Epidermal melanocyte (primary cell): Measurements from ENCODE around the gene TNFRSF8.

Experiments
- DNase-seq: peaks from one replicate; pipeline ENCODE4 v3.0.0; 2011; ENCODE audit warnings: low spot score; ENCODE audit not compliant: insufficient read length

The TNFRSF8 gene

GRCh38 chr1:12172042-12172851 lies 109.1 kb downstream of the TNFRSF8 start:
- DNase-seq: no peak

- DNase-seq: no peak
Measured at GRCh38 chr1:12173041-12173509, 110.0 kb downstream of the TNFRSF8 start.

- DNase-seq: no peak
Measured at GRCh38 chr1:12173631-12174121, 110.6 kb downstream of the TNFRSF8 start.

- DNase-seq: no peak
Measured at GRCh38 chr1:12174924-12175810, 112.1 kb downstream of the TNFRSF8 start.

- no peak for DNase-seq
Measured at GRCh38 chr1:12176298-12177118, 113.4 kb downstream of the TNFRSF8 start.

GRCh38 chr1:12177156-12177998 lies 114.3 kb downstream of the TNFRSF8 start:
- no peak for DNase-seq

GRCh38 chr1:12177999-12178441 lies 114.9 kb downstream of the TNFRSF8 start:
- DNase-seq: no peak

GRCh38 chr1:12178511-12178910 lies 115.4 kb downstream of the TNFRSF8 start:
- DNase-seq: no peak

GRCh38 chr1:12179111-12179519 lies 116.0 kb downstream of the TNFRSF8 start:
- DNase-seq: no peak

GRCh38 chr1:12179676-12180075 lies 116.6 kb downstream of the TNFRSF8 start:
- DNase-seq: no peak

- DNase-seq: no peak
Measured at GRCh38 chr1:12180315-12180714, 117.2 kb downstream of the TNFRSF8 start.

- no peak for DNase-seq
Measured at GRCh38 chr1:12180903-12181302, 117.8 kb downstream of the TNFRSF8 start.

- DNase-seq: no peak
Measured at GRCh38 chr1:12181568-12181967, 118.5 kb downstream of the TNFRSF8 start.

GRCh38 chr1:12182410-12182984 lies 119.4 kb downstream of the TNFRSF8 start:
- no peak for DNase-seq

- DNase-seq: no peak
Measured at GRCh38 chr1:12183095-12183794, 120.1 kb downstream of the TNFRSF8 start.

GRCh38 chr1:12184008-12184681 lies 121.0 kb downstream of the TNFRSF8 start:
- DNase-seq: no peak

GRCh38 chr1:12185036-12185917 lies 122.2 kb downstream of the TNFRSF8 start:
- DNase-seq: no peak
